HepG2 (cell line): ENCODE data around the gene SYMPK. TPM values are rescaled to one million over a fixed set of nuclear protein-coding genes. Genes with fewer than 3 reads are reported as not detected.

Experiments
- ELF4 ChIP-seq: sonication (generic); formaldehyde crosslinking; IDR thresholded peaks from 2 replicates; pipeline ENCODE4 v1.5.0; 2020; ENCODE audit warnings: missing genetic modification reagents, mild to moderate bottlenecking, moderate library complexity, borderline replicate concordance
- GMEB2 ChIP-seq: IDR thresholded peaks from 2 replicates; pipeline ENCODE4 v1.6.1; 2016; ENCODE audit warnings: missing biosample characterization, missing genetic modification reagents, low read depth
- ISX ChIP-seq: sonication (generic); formaldehyde crosslinking; conservative IDR thresholded peaks from 2 replicates; pipeline ENCODE4 v1.5.0; 2020; ENCODE audit warnings: missing genetic modification reagents
- KAT7 ChIP-seq: IDR thresholded peaks from 2 replicates; pipeline ENCODE4 v1.6.1; 2018; ENCODE audit warnings: borderline replicate concordance, missing compliant biosample characterization
- KDM5A ChIP-seq: fragments of 200-600 bp; sonication (generic); IDR thresholded peaks from 2 replicates; pipeline ENCODE4 v1.7.0; 2018; ENCODE audit warnings: antibody characterized with exemption, mild to moderate bottlenecking, low read length, borderline replicate concordance
- KLF12 ChIP-seq: sonication (generic); formaldehyde crosslinking; IDR thresholded peaks from 2 replicates; pipeline ENCODE4 v1.4.0; 2020; ENCODE audit warnings: missing genetic modification reagents, borderline replicate concordance
- KLF15 ChIP-seq: sonication (generic); formaldehyde crosslinking; IDR thresholded peaks from 2 replicates; pipeline ENCODE4 v1.8.1; 2023; ENCODE audit warnings: borderline replicate concordance, mild to moderate bottlenecking, inconsistent platforms, missing genetic modification reagents, mixed read lengths
- NAIF1 ChIP-seq: sonication (generic); formaldehyde crosslinking; IDR thresholded peaks from 2 replicates; pipeline ENCODE4 v1.5.0; 2020; ENCODE audit warnings: mild to moderate bottlenecking, missing genetic modification reagents, borderline replicate concordance
- NCOA2 ChIP-seq: sonication (generic); formaldehyde crosslinking; IDR thresholded peaks from 2 replicates; pipeline ENCODE4 v1.8.0; 2022; ENCODE audit warnings: inconsistent platforms
- NFIC ChIP-seq: IDR thresholded peaks from 2 replicates; pipeline ENCODE4 v1.6.1; 2012; ENCODE audit warnings: mild to moderate bottlenecking, low read length, inconsistent platforms
- PHF8 ChIP-seq: sonication (generic); formaldehyde crosslinking; IDR thresholded peaks from 2 replicates; pipeline ENCODE4 v1.5.0; 2020; ENCODE audit warnings: missing genetic modification reagents
- PRMT3 ChIP-seq: sonication (generic); formaldehyde crosslinking; IDR thresholded peaks from 2 replicates; pipeline ENCODE4 v1.8.1; 2022; ENCODE audit warnings: low read depth, mild to moderate bottlenecking, moderate library complexity, missing genetic modification reagents, borderline replicate concordance
- RBM22 ChIP-seq: fragments of 200-400 bp; formaldehyde crosslinking; optimal IDR thresholded peaks from 2 replicates; pipeline ENCODE3; 2017; ENCODE audit warnings: mild to moderate bottlenecking, low read length, moderate library complexity
- SAP130 ChIP-seq: IDR thresholded peaks from 2 replicates; pipeline ENCODE4 v1.6.1; 2016; ENCODE audit warnings: low read depth
- SKI ChIP-seq: fragments of 450-650 bp; IDR thresholded peaks from one replicate; pipeline ENCODE4 v1.6.1; 2018; ENCODE audit warnings: mild to moderate bottlenecking; ENCODE audit not compliant: partially characterized antibody
- SOX5 ChIP-seq: IDR thresholded peaks from 2 replicates; pipeline ENCODE4 v1.6.1; 2016; ENCODE audit warnings: borderline replicate concordance
- TFAP4 ChIP-seq: sonication (generic); IDR thresholded peaks from 2 replicates; pipeline ENCODE4 v1.6.1; 2016; ENCODE audit warnings: low read depth, borderline replicate concordance
- ZBTB38 ChIP-seq: sonication (generic); formaldehyde crosslinking; IDR thresholded peaks from 2 replicates; pipeline ENCODE4 v1.5.1; 2020; ENCODE audit warnings: mild to moderate bottlenecking, missing genetic modification reagents
- ZBTB7B ChIP-seq: sonication (generic); formaldehyde crosslinking; IDR thresholded peaks from 2 replicates; pipeline ENCODE4 v1.4.0; 2020; ENCODE audit warnings: missing genetic modification reagents
- ZC3H13 ChIP-seq: sonication (generic); formaldehyde crosslinking; IDR thresholded peaks from 2 replicates; pipeline ENCODE4 v1.8.1; 2023; ENCODE audit warnings: mild to moderate bottlenecking, missing genetic modification reagents, moderate library complexity
- ZFYVE20 ChIP-seq: sonication (generic); formaldehyde crosslinking; IDR thresholded peaks from 2 replicates; pipeline ENCODE4 v1.8.0; 2023; ENCODE audit warnings: low read depth, mild to moderate bottlenecking, moderate library complexity, missing genetic modification reagents, borderline replicate concordance
- ZNF138 ChIP-seq: sonication (generic); formaldehyde crosslinking; IDR thresholded peaks from 2 replicates; pipeline ENCODE4 v1.5.0; 2020; ENCODE audit warnings: mild to moderate bottlenecking, low read depth, missing genetic modification reagents
- ZNF264 ChIP-seq: sonication (generic); formaldehyde crosslinking; IDR thresholded peaks from 2 replicates; pipeline ENCODE4 v1.4.0; 2020; ENCODE audit warnings: missing genetic modification reagents
- ZNF510 ChIP-seq: sonication (generic); formaldehyde crosslinking; IDR thresholded peaks from 2 replicates; pipeline ENCODE4 v1.4.0; 2020; ENCODE audit warnings: low read depth, mild to moderate bottlenecking, missing genetic modification reagents
- ZNF841 ChIP-seq: sonication (generic); formaldehyde crosslinking; IDR thresholded peaks from 2 replicates; pipeline ENCODE4 v1.8.1; 2023; ENCODE audit warnings: missing genetic modification reagents, borderline replicate concordance
- polyA plus RNA-seq, 8 experiments: library from polyadenylated mRNA; depleted of rRNA in 3 of 8; stranded (reverse) in 7 of 8; unstranded in 1 of 8; fragments of >200 nt; fragmentation: Illumina TruSeq in 4 of 8; extraction: Trizol in 4 of 8; gene quantifications; 2 replicates each; pipeline versions ENCODE4 v1.2.1 to v1.2.3, GENCODE V29; 2011 to 2016; ENCODE audit warnings: low read depth in 4 of 8, missing spikeins in 1 of 8, mixed read lengths in 1 of 8; ENCODE audit not compliant: insufficient read depth in 1 of 8
- total RNA-seq, 5 experiments: library from RNA; depleted of rRNA; stranded (reverse); fragments of >200 nt; fragmentation: Illumina TruSeq; extraction: Trizol; gene quantifications; 2 replicates each; pipeline ENCODE4 v1.2.3, GENCODE V29; 2016; ENCODE audit warnings: low read depth in 1 of 5
- TF ChIP-seq, protein P1 (sequence below): IDR thresholded peaks from 2 replicates; pipeline ENCODE4 v1.6.1; 2012; ENCODE audit warnings: inconsistent platforms
- TF ChIP-seq, protein P2 (sequence below): IDR thresholded peaks from 2 replicates; pipeline ENCODE4 v1.6.1; 2018; ENCODE audit warnings: missing genetic modification reagents, mild to moderate bottlenecking, missing compliant biosample characterization

The SYMPK gene
- total and polyA plus RNA-seq, 2 of the 13 experiments (the other 11 are each of a cell fraction or from before 2014, with no cell fraction given), result 21.9 to 55.7 TPM

- TF ChIP-seq GMEB2 (CRISPR knock-in tag), result peak; percentile 82
- no peak; the same call in none of the 2 replicates for TF ChIP-seq KDM5A
- TF ChIP-seq TFAP4, result peak; percentile 51; the same call in 1 of the 2 replicates
- no peak for TF ChIP-seq PRMT3 (CRISPR knock-in tag)
- no peak for TF ChIP-seq SKI
- TF ChIP-seq NAIF1 (CRISPR knock-in tag), result no peak
- no peak for TF ChIP-seq KLF15
- TF ChIP-seq KLF12 (CRISPR knock-in tag), result peak; percentile 83; the same call in 1 of the 2 replicates
- TF ChIP-seq NFIC, result no peak
- no peak for TF ChIP-seq ZBTB7B (CRISPR knock-in tag)
- peak; percentile 68 for TF ChIP-seq SOX5 (CRISPR knock-in tag)
- no peak for TF ChIP-seq ZNF510 (CRISPR knock-in tag)
- no peak for TF ChIP-seq ISX (CRISPR knock-in tag)
- no peak for TF ChIP-seq ZNF841 (CRISPR knock-in tag)
- no peak for TF ChIP-seq ZNF138 (CRISPR knock-in tag)
- TF ChIP-seq ZBTB38 (CRISPR knock-in tag), result peak; percentile 25
- TF ChIP-seq, protein P1, sequence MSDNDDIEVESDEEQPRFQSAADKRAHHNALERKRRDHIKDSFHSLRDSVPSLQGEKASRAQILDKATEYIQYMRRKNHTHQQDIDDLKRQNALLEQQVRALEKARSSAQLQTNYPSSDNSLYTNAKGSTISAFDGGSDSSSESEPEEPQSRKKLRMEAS, result peak; percentile 86
- no peak for TF ChIP-seq RBM22
- peak; percentile 95; the same call in 1 of the 2 replicates for TF ChIP-seq ELF4 (CRISPR knock-in tag)
- 0 out of 2 replicates have a peak, but pooled peaks have one; percentile 23 for TF ChIP-seq NCOA2 (CRISPR knock-in tag)
- TF ChIP-seq ZNF264 (CRISPR knock-in tag), result no peak
- peak; percentile 18; the same call in 1 of the 2 replicates for TF ChIP-seq ZC3H13
- no peak for TF ChIP-seq ZFYVE20 (CRISPR knock-in tag)
- TF ChIP-seq PHF8, result peak; percentile 68
- peak; percentile 85 for TF ChIP-seq KAT7 (CRISPR knock-in tag)
- TF ChIP-seq, protein P2, sequence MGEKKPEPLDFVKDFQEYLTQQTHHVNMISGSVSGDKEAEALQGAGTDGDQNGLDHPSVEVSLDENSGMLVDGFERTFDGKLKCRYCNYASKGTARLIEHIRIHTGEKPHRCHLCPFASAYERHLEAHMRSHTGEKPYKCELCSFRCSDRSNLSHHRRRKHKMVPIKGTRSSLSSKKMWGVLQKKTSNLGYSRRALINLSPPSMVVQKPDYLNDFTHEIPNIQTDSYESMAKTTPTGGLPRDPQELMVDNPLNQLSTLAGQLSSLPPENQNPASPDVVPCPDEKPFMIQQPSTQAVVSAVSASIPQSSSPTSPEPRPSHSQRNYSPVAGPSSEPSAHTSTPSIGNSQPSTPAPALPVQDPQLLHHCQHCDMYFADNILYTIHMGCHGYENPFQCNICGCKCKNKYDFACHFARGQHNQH (CRISPR knock-in tag), result peak; percentile 75; the same call in 1 of the 2 replicates
- TF ChIP-seq SAP130 (CRISPR knock-in tag), result peak; percentile 79
Observed at GRCh38 chr19:45862564-45863334, at the start of gene SYMPK (continued).
